ENCODE measurements around the gene PCA3. TPM values are rescaled to one million over a fixed set of nuclear protein-coding genes. Genes with fewer than 3 reads are reported as not detected.

The PCA3 gene
- total and polyA plus RNA-seq, 10 of the 15 experiments (the other 5 are each of a cell fraction or from before 2014, with no cell fraction given): 0.05 TPM; not detected in 9

GRCh38 chr9:76751001-76751400 is 13.2 kb upstream of the PCA3 start:
- Histone ChIP-seq H3K27ac (ENCODE audit: control insufficient read depth, insufficient read depth) (no peak overlapping the region), H2AFZ (ENCODE audit: control insufficient read depth, low read depth, low read length) (no peak overlapping the region), H4K20me1 (ENCODE audit: control insufficient read depth, insufficient read depth) (no peaks in the 10 kb centered on the region), H3K4me3 (no peak overlapping the region), H3K9ac (ENCODE audit: control insufficient read depth, insufficient read depth, low read length) (no peak overlapping the region), H3K4me2 (ENCODE audit: control insufficient read depth, insufficient read depth) (no peak overlapping the region), H3K9me3 (replicated peaks; ENCODE audit: control insufficient read depth, insufficient read depth, low read length) (no peaks in the 10 kb centered on the region; the same call in 2 of the 3 replicates), H3K36me3 (ENCODE audit: control insufficient read depth in 2 of 2, insufficient read depth in 2 of 2, low read length in 1 of 2) (no peaks in the 10 kb centered on the region), H3K27me3 (replicated peaks in 1 of 2; ENCODE audit: control insufficient read depth in 2 of 2, insufficient read depth in 2 of 2, low read length in 1 of 2) (peaks cover 0 to 1% of the 10 kb centered on the region in 2 experiments; a peak in 1 of 4 replicates), H3K79me2 (ENCODE audit: control insufficient read depth, insufficient read depth, low read length) (no peaks in the 10 kb centered on the region), H3K4me1 (ENCODE audit: control insufficient read depth, insufficient read depth, low read length) (peaks cover under 1% of the 10 kb centered on the region; the same call in 1 of the 2 replicates)
- SMC1A ChIA-PET (ENCODE audit: uncharacterized antibody, unreplicated experiment): no interaction called here
- in situ Hi-C loops (cut with MboI): no loop called here
- FAIRE-seq: no peak
- CTCF ChIA-PET: no interaction called here
- BruUV-seq (replicated peaks): no TSS peak
- RAD21 ChIA-PET (ENCODE audit: unreplicated experiment): no interaction called here
- intact Hi-C loops (cut with micrococcal nuclease; ENCODE audit: unreplicated experiment): no loop called here
- POLR2A ChIA-PET: no interaction called here
- no peak for ATAC-seq
- DNase-seq (ENCODE audit: low read depth, low spot score): no peak
- 52% methylated on average over 3 of the region's 3 CpGs for WGBS (ENCODE audit: insufficient coverage, insufficient replicate concordance, low lambda C conversion rate, missing lambda C conversion rate)
- TF ChIP-seq IKZF1 (conservative IDR thresholded peaks at IDR 0.05) (no peak), YBX1 (IDR thresholded peaks at IDR 0.05) (no peak), NR2C1 (IDR thresholded peaks at IDR 0.05) (no peak), RB1 (IDR thresholded peaks at IDR 0.05; ENCODE audit: borderline replicate concordance) (no peak), PAX5 (IDR thresholded peaks at IDR 0.05; ENCODE audit: borderline replicate concordance, low read depth, low read length) (no peak), KDM1A (IDR thresholded peaks at IDR 0.05; ENCODE audit: borderline replicate concordance) (no peak), FOXM1 (IDR thresholded peaks at IDR 0.05; ENCODE audit: low read depth, low read length) (no peak), CUX1 (IDR thresholded peaks at IDR 0.05; ENCODE audit: insufficient replicate concordance, low read depth, low read length) (no peak), TARDBP (IDR thresholded peaks at IDR 0.05; ENCODE audit: borderline replicate concordance) (no peak), ZBTB40 (IDR thresholded peaks at IDR 0.05; ENCODE audit: borderline replicate concordance) (no peak), MTA2 (IDR thresholded peaks at IDR 0.05; ENCODE audit: low read depth) (no peak), SP1 (IDR thresholded peaks at IDR 0.05; ENCODE audit: low read depth, low read length) (no peak), E2F4 (IDR thresholded peaks at IDR 0.05; ENCODE audit: low read depth, low read length) (no peak), ESRRA (IDR thresholded peaks at IDR 0.05; ENCODE audit: low read length) (no peak)

Measured in GM12878 (cell line).